GM23338 (cell line): ENCODE measurements around the gene RMDN3. TPM values are rescaled to one million over a fixed set of nuclear protein-coding genes. Genes with fewer than 3 reads are reported as not detected.
A peak's percentile ranks its signal among the peaks of the same experiment; 100 is the strongest.

ENCODE experiments used
- ATAC-seq: fragments of 200-7000 bp; cut with Tn5 transposase; 3 replicates; pipeline ENCODE4 v1.9.1; 2020
- DNase-seq: peaks from one replicate; pipeline ENCODE4 v3.0.0-alpha.2; 2015; ENCODE audit warnings: low spot score
- H2AFZ ChIP-seq: fragments of 200-600 bp; sonication (generic); 2 replicates; pipeline ENCODE4 v1.8.0; 2016; ENCODE audit warnings: antibody characterized with exemption, mild to moderate bottlenecking, moderate library complexity
- H3F3A ChIP-seq: fragments of 200-600 bp; sonication (generic); replicated peaks from 2 replicates; pipeline ENCODE4 v1.8.0; 2017; ENCODE audit warnings: antibody characterized with exemption, mixed run types, low read depth
- H3K27ac ChIP-seq: fragments of 200-600 bp; sonication (generic); 2 replicates; pipeline ENCODE4 v1.6.1; 2016; ENCODE audit warnings: low read depth
- H3K27me3 ChIP-seq: fragments of 200-600 bp; sonication (generic); 2 replicates; pipeline ENCODE4 v1.8.0; 2016; ENCODE audit warnings: mild to moderate bottlenecking, mixed run types, moderate library complexity; ENCODE audit not compliant: insufficient read depth
- H3K36me3 ChIP-seq: fragments of 200-600 bp; sonication (generic); 2 replicates; pipeline ENCODE4 v1.8.0; 2016; ENCODE audit warnings: mild to moderate bottlenecking; ENCODE audit not compliant: insufficient read depth
- H3K4me1 ChIP-seq: fragments of 200-600 bp; sonication (generic); 2 replicates; pipeline ENCODE4 v1.8.0; 2016; ENCODE audit warnings: mild to moderate bottlenecking, moderate library complexity; ENCODE audit not compliant: insufficient read depth
- H3K4me2 ChIP-seq: fragments of 200-600 bp; sonication (generic); 2 replicates; pipeline ENCODE4 v1.7.1; 2017; ENCODE audit warnings: mixed run types
- H3K4me3 ChIP-seq: fragments of 200-600 bp; sonication (generic); 2 replicates; pipeline ENCODE4 v1.6.1; 2016; ENCODE audit warnings: mixed run types
- H3K79me2 ChIP-seq: fragments of 200-600 bp; sonication (generic); replicated peaks from 2 replicates; pipeline ENCODE4 v1.8.0; 2017; ENCODE audit warnings: mild to moderate bottlenecking; ENCODE audit not compliant: insufficient read depth
- H3K9me2 ChIP-seq: fragments of 200-600 bp; sonication (generic); 2 replicates; pipeline ENCODE4 v1.8.0; 2017; ENCODE audit not compliant: insufficient read depth
- H4K20me1 ChIP-seq: fragments of 200-600 bp; sonication (generic); replicated peaks from 2 replicates; pipeline ENCODE4 v1.8.0; 2017; ENCODE audit warnings: mild to moderate bottlenecking; ENCODE audit not compliant: insufficient read depth
- H3K27ac Mint-ChIP-seq: 2 replicates; pipeline ENCODE4 v1.8.0; 2020; ENCODE audit warnings: inconsistent platforms, mild to moderate bottlenecking, moderate library complexity, mixed read lengths
- H3K27me3 Mint-ChIP-seq: 3 replicates; pipeline ENCODE4 v1.8.0; 2022; ENCODE audit warnings: low read depth, mild to moderate bottlenecking, moderate library complexity, mixed read lengths, inconsistent platforms; ENCODE audit not compliant: insufficient read depth, poor library complexity
- H3K36me3 Mint-ChIP-seq: 3 replicates; pipeline ENCODE4 v1.8.0; 2021; ENCODE audit warnings: low read depth, mild to moderate bottlenecking, inconsistent platforms, moderate library complexity, mixed read lengths
- H3K4me1 Mint-ChIP-seq: 3 replicates; pipeline ENCODE4 v1.8.0; 2020; ENCODE audit warnings: mild to moderate bottlenecking, inconsistent platforms, mixed read lengths
- H3K4me3 Mint-ChIP-seq: 3 replicates; pipeline ENCODE4 v1.8.0; 2021; ENCODE audit warnings: moderate library complexity, mild to moderate bottlenecking, inconsistent platforms, mixed read lengths
- H3K9me3 Mint-ChIP-seq: 3 replicates; pipeline ENCODE4 v1.8.0; 2020; ENCODE audit warnings: moderate library complexity, mild to moderate bottlenecking, inconsistent platforms, mixed read lengths
- EZH2 ChIP-seq: fragments of 200-600 bp; sonication (generic); IDR thresholded peaks from one replicate; pipeline ENCODE4 v1.8.0; 2017; ENCODE audit warnings: antibody characterized with exemption, mild to moderate bottlenecking, low read depth; ENCODE audit not compliant: unreplicated experiment
- EZH2phosphoT487 ChIP-seq: fragments of 200-600 bp; sonication (generic); IDR thresholded peaks from one replicate; pipeline ENCODE4 v1.8.1; 2018; ENCODE audit warnings: antibody characterized with exemption; ENCODE audit not compliant: unreplicated experiment
- NANOG ChIP-seq: IDR thresholded peaks from 2 replicates; pipeline ENCODE4 v1.6.1; 2016; ENCODE audit warnings: antibody characterized with exemption, borderline replicate concordance
- POLR2AphosphoS5 ChIP-seq: IDR thresholded peaks from 2 replicates; pipeline ENCODE4 v1.6.1; 2016; ENCODE audit warnings: antibody characterized with exemption, low read depth
- ZNF114 ChIP-seq: fragments of 250-450 bp; sonication (Bioruptor Pico); IDR thresholded peaks from 2 replicates; pipeline ENCODE4 v1.5.0; 2020; ENCODE audit warnings: mild to moderate bottlenecking, moderate library complexity
- ZNF331 ChIP-seq: fragments of 250-450 bp; sonication (Bioruptor Pico); IDR thresholded peaks from 2 replicates; pipeline ENCODE4 v1.5.0; 2020; ENCODE audit warnings: low read depth, mild to moderate bottlenecking, moderate library complexity
- polyA plus RNA-seq: library from polyadenylated mRNA; unstranded; fragments of >200 nt; fragmentation: Nextera tagmentation; extraction: Ambion mirVana; gene quantifications from 2 replicates; pipeline ENCODE4 v1.2.1, GENCODE V29; 2016
- total RNA-seq: library from RNA; depleted of rRNA; stranded (reverse); fragments of >200 nt; shearing (Covaris generic); gene quantifications from 2 replicates; pipeline ENCODE4 v1.2.3, GENCODE V29; 2014
- TF ChIP-seq, protein P1 (sequence below), 2 experiments: fragments of 200-600 bp in 1 of 2; sonication (generic) in 1 of 2; conservative IDR thresholded peaks; 2 replicates each; pipeline versions ENCODE4 v1.5.1 to v1.6.1; 2016 to 2017; ENCODE audit warnings: antibody characterized with exemption in 2 of 2, low read depth in 2 of 2, mild to moderate bottlenecking in 2 of 2, moderate library complexity in 1 of 2
- TF ChIP-seq, protein P2 (sequence below): fragments of 250-450 bp; sonication (Bioruptor Pico); IDR thresholded peaks from 2 replicates; pipeline ENCODE4 v1.5.0; 2020; ENCODE audit warnings: mild to moderate bottlenecking, moderate library complexity

RMDN3 gene
- total and polyA plus RNA-seq, 2 experiments from 2014 or later = 15.6 to 17.0 TPM

DNA sequence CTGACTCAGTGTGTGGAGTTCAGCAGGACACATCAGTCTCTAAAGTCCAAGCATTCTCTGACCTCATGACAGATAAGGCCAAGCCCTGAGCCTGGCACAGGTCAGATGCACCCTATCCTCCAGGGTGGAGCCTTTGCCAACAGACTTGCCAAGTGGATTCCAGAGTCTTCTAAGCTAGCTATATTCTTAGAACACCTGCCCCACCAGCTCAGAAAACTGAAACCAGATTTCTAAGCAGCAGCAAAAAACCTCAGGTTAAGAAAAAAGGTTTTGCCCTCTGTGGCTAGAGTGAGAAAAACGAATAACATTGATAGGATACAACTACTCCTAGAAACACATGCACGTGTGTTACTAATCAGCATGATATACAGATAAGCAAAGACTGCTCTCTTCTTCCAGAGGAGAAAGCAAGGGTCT lies 11.6 kb downstream of the RMDN3 start (continued):
- TF ChIP-seq, protein P1, sequence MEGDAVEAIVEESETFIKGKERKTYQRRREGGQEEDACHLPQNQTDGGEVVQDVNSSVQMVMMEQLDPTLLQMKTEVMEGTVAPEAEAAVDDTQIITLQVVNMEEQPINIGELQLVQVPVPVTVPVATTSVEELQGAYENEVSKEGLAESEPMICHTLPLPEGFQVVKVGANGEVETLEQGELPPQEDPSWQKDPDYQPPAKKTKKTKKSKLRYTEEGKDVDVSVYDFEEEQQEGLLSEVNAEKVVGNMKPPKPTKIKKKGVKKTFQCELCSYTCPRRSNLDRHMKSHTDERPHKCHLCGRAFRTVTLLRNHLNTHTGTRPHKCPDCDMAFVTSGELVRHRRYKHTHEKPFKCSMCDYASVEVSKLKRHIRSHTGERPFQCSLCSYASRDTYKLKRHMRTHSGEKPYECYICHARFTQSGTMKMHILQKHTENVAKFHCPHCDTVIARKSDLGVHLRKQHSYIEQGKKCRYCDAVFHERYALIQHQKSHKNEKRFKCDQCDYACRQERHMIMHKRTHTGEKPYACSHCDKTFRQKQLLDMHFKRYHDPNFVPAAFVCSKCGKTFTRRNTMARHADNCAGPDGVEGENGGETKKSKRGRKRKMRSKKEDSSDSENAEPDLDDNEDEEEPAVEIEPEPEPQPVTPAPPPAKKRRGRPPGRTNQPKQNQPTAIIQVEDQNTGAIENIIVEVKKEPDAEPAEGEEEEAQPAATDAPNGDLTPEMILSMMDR (conservative IDR thresholded peaks at IDR 0.05; ENCODE audit: low read depth in 2 of 2) = no peak
- TF ChIP-seq EZH2 (no peak), NANOG (no peak), ZNF331 (no peak), EZH2phosphoT487 (no peak)

DNA sequence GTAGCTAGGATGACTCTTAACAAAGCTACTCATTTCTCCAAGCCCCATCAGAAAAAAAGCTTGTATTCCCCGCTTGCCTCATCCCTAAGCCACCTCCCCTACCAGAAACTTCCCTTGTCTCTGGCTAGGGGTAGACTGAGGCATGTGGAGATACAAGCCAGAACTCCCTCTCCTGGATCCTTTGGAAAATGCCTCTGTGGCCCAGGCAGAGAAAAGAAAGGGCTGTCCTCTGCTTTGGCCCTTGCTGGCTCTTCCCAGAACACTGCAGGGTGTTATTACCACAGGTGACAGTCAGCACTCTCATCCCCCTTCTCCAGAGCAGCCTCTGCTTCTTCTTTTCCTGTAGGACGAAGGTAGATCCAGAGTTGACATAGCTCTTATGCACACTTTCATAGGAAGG lies 15.2 kb downstream of the RMDN3 start:
- H3K4me1 Mint-ChIP-seq = peaks cover 35% of the 10 kb centered on the region
- H3K27me3 ChIP-seq = no peaks in the 10 kb centered on the region
- H2AFZ ChIP-seq = no peak overlapping the region
- peaks cover 27% of the 10 kb centered on the region for H3K4me1 ChIP-seq
- TF ChIP-seq POLR2AphosphoS5 (no peak), ZNF114 (CRISPR knock-in tag) (no peak)
- TF ChIP-seq, protein P2, sequence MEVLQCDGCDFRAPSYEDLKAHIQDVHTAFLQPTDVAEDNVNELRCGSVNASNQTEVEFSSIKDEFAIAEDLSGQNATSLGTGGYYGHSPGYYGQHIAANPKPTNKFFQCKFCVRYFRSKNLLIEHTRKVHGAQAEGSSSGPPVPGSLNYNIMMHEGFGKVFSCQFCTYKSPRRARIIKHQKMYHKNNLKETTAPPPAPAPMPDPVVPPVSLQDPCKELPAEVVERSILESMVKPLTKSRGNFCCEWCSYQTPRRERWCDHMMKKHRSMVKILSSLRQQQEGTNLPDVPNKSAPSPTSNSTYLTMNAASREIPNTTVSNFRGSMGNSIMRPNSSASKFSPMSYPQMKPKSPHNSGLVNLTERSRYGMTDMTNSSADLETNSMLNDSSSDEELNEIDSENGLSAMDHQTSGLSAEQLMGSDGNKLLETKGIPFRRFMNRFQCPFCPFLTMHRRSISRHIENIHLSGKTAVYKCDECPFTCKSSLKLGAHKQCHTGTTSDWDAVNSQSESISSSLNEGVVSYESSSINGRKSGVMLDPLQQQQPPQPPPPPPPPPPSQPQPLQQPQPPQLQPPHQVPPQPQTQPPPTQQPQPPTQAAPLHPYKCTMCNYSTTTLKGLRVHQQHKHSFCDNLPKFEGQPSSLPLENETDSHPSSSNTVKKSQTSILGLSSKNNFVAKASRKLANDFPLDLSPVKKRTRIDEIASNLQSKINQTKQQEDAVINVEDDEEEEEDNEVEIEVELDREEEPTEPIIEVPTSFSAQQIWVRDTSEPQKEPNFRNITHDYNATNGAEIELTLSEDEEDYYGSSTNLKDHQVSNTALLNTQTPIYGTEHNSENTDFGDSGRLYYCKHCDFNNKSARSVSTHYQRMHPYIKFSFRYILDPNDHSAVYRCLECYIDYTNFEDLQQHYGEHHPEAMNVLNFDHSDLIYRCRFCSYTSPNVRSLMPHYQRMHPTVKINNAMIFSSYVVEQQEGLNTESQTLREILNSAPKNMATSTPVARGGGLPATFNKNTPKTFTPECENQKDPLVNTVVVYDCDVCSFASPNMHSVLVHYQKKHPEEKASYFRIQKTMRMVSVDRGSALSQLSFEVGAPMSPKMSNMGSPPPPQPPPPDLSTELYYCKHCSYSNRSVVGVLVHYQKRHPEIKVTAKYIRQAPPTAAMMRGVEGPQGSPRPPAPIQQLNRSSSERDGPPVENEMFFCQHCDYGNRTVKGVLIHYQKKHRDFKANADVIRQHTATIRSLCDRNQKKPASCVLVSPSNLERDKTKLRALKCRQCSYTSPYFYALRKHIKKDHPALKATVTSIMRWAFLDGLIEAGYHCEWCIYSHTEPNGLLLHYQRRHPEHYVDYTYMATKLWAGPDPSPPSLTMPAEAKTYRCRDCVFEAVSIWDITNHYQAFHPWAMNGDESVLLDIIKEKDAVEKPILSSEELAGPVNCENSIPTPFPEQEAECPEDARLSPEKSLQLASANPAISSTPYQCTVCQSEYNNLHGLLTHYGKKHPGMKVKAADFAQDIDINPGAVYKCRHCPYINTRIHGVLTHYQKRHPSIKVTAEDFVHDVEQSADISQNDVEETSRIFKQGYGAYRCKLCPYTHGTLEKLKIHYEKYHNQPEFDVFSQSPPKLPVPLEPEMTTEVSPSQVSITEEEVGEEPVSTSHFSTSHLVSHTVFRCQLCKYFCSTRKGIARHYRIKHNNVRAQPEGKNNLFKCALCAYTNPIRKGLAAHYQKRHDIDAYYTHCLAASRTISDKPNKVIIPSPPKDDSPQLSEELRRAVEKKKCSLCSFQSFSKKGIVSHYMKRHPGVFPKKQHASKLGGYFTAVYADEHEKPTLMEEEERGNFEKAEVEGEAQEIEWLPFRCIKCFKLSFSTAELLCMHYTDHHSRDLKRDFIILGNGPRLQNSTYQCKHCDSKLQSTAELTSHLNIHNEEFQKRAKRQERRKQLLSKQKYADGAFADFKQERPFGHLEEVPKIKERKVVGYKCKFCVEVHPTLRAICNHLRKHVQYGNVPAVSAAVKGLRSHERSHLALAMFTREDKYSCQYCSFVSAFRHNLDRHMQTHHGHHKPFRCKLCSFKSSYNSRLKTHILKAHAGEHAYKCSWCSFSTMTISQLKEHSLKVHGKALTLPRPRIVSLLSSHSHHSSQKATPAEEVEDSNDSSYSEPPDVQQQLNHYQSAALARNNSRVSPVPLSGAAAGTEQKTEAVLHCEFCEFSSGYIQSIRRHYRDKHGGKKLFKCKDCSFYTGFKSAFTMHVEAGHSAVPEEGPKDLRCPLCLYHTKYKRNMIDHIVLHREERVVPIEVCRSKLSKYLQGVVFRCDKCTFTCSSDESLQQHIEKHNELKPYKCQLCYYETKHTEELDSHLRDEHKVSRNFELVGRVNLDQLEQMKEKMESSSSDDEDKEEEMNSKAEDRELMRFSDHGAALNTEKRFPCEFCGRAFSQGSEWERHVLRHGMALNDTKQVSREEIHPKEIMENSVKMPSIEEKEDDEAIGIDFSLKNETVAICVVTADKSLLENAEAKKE (CRISPR knock-in tag) = no peak
- TF ChIP-seq, protein P1 (conservative IDR thresholded peaks at IDR 0.05; ENCODE audit: low read depth in 2 of 2) = peak; percentile 46 to 60
- no peaks in the 10 kb centered on the region for H3K9me3 Mint-ChIP-seq
- H3K79me2 ChIP-seq = no peaks in the 10 kb centered on the region
- 0 out of 2 replicates have a peak overlapping the region, but pooled peaks have one; percentile 56 for H3K4me2 ChIP-seq
- 0 out of 2 replicates have a peak, but pooled peaks cover 9% of the 10 kb centered on the region for H3F3A ChIP-seq
- peaks cover 9% of the 10 kb centered on the region for H3K27me3 Mint-ChIP-seq
- H4K20me1 ChIP-seq = peaks cover 10% of the 10 kb centered on the region; the same call in 1 of the 2 replicates
- ATAC-seq = peak; percentile 66
- DNase-seq = peak; percentile 47
- peak overlapping the region; percentile 90 for H3K27ac Mint-ChIP-seq
- peaks cover 67% of the 10 kb centered on the region for H3K36me3 Mint-ChIP-seq
- H3K4me3 ChIP-seq = no peak overlapping the region
- peak overlapping the region; percentile 69 for H3K27ac ChIP-seq
- no peaks in the 10 kb centered on the region for H3K9me2 ChIP-seq
- peaks cover 30% of the 10 kb centered on the region for H3K36me3 ChIP-seq
- H3K4me3 Mint-ChIP-seq = 0 out of 3 replicates have a peak overlapping the region, but pooled peaks have one; percentile 53
